CD8-positive, alpha-beta memory T cell (primary cell): ENCODE measurements around the gene HLA-DMA. TPM values are rescaled to one million over a fixed set of nuclear protein-coding genes. Genes with fewer than 3 reads are reported as not detected.
A peak's percentile ranks its signal among the peaks of the same experiment; 100 is the strongest.

Source experiments
- CTCF ChIA-PET: fragments of 350-600 bp; sonication (Branson Sonifier 250); formaldehyde crosslinking; loops from one replicate; lab custom pipeline; 2021; ENCODE audit warnings: antibody characterized with exemption; lab: Charles Lee
- POLR2A ChIA-PET: fragments of 350-600 bp; sonication (Branson Sonifier 250); formaldehyde crosslinking; loops from one replicate; lab custom pipeline; 2021; ENCODE audit warnings: antibody characterized with exemption; lab: Charles Lee
- DNase-seq, 5 donors: peaks; one replicate each; pipeline versions ENCODE4 v3.0.0 to v3.0.0-alpha.2; 2020 to 2022; ENCODE audit warnings: mixed read lengths in 1 of 5
- H3K27ac ChIP-seq: one replicate; pipeline ENCODE4 v1.7.0; 2013; ENCODE audit warnings: low read depth, mild to moderate bottlenecking, low read length, moderate library complexity
- H3K27me3 ChIP-seq: 2 replicates; pipeline ENCODE4 v1.7.0; 2013; ENCODE audit warnings: low read length, mild to moderate bottlenecking; ENCODE audit not compliant: insufficient read depth, poor library complexity, severe bottlenecking
- H3K36me3 ChIP-seq: 2 replicates; pipeline ENCODE4 v1.7.0; 2013; ENCODE audit warnings: mild to moderate bottlenecking, low read length, moderate library complexity; ENCODE audit not compliant: insufficient read depth
- H3K4me1 ChIP-seq: 2 replicates; pipeline ENCODE4 v1.7.0; 2013; ENCODE audit warnings: mild to moderate bottlenecking, low read length, moderate library complexity; ENCODE audit not compliant: insufficient read depth
- H3K4me3 ChIP-seq: 2 replicates; pipeline ENCODE4 v1.7.0; 2013; ENCODE audit warnings: mild to moderate bottlenecking, low read length
- H3K9me3 ChIP-seq: 2 replicates; pipeline ENCODE4 v1.7.0; 2013; ENCODE audit warnings: mild to moderate bottlenecking, low read length
- H3K27ac Mint-ChIP-seq, 8 donors: one replicate each; pipeline ENCODE4 v1.8.0; 2020 to 2021; ENCODE audit warnings: mixed read lengths in 8 of 8, mild to moderate bottlenecking in 6 of 8, inconsistent platforms in 3 of 8, moderate library complexity in 3 of 8
- H3K27me3 Mint-ChIP-seq, 2 donors: one replicate each; pipeline ENCODE4 v1.8.0; 2020 to 2021; ENCODE audit warnings: mixed read lengths in 2 of 2, mild to moderate bottlenecking in 1 of 2, moderate library complexity in 1 of 2
- H3K36me3 Mint-ChIP-seq, 3 donors: one replicate each; pipeline ENCODE4 v1.8.0; 2020 to 2021; ENCODE audit warnings: mixed read lengths in 3 of 3, inconsistent platforms in 1 of 3, mild to moderate bottlenecking in 1 of 3
- H3K4me1 Mint-ChIP-seq, 3 donors: one replicate each; pipeline ENCODE4 v1.8.0; 2020 to 2021; ENCODE audit warnings: mixed read lengths in 3 of 3, inconsistent platforms in 1 of 3, mild to moderate bottlenecking in 1 of 3
- H3K4me3 Mint-ChIP-seq, 7 donors: one replicate each; pipeline ENCODE4 v1.8.0; 2020 to 2021; ENCODE audit warnings: mixed read lengths in 7 of 7, mild to moderate bottlenecking in 6 of 7, moderate library complexity in 4 of 7, inconsistent platforms in 2 of 7
- H3K9me3 Mint-ChIP-seq, 5 donors: one replicate each; pipeline ENCODE4 v1.8.0; 2020 to 2022; ENCODE audit warnings: mixed read lengths in 5 of 5, mild to moderate bottlenecking in 3 of 5, moderate library complexity in 2 of 5, inconsistent platforms in 1 of 5
- polyA plus RNA-seq: library from polyadenylated mRNA; unstranded; fragments of 300-500 nt; fragmentation: Illumina TruSeq; gene quantifications from one replicate; pipeline ENCODE4 v1.2.3, GENCODE V29; 2021
- total RNA-seq, 2 experiments: library from RNA; stranded (reverse); gene quantifications; one replicate each; pipeline ENCODE4 v1.2.3, GENCODE V29; 2021

HLA-DMA gene
- total and polyA plus RNA-seq, 3 experiments from 2014 or later = 14.0 to 35.0 (median 16.5) TPM

DNA sequence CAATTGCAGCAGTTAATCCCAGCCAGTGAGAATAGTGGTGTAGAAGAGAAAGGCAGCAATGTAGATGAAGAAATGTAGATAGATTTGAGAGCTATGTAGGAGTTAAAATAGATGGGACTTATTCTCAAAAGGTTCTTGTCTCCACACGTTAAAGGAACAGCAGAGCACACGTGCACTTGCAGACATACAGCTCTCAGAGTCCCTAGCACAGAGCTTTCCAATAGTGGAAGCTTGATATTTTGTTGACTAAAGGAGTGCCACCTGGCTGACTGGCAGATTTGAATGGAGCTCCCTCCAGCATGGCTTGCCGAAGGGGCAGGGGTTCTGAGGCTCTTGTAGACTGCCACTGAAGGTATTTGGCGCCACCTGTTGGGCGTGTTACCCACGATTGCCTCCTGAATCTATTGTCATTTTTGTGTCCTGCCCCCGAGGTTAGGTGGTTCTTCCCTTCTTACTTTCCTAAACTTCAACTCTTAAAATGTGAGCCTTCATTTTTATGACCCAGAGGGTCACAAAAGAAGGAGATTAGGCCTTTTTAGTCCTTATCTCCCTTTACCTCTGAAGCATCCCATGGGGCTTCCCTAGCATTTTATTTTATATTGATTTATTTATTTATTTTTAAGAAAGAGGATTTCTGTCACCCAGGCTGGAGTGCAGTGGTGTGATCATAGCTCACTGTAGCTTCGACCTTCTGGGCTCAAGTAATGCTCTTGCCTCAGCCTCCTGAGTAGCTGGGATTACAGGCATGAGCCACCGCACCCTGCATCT, 31.9 kb upstream of the HLA-DMA start:
- H3K27ac ChIP-seq = no peak overlapping the region
- ChIA-PET POLR2A (interaction anchor here (0.8 to 3.9 kb wide), 11 partner anchors 10 to 127 kb away, joined by 3 to 62 read pairs (median 3); no protein-coding TSS in a partner anchor), CTCF (interaction anchor here (0.7 to 9.6 kb wide), 42 partner anchors 9 to 264 kb away, joined by 3 to 248 read pairs (median 6); partner anchors contain the start of genes BRD2, HLA-DMA, HLA-DMB and HLA-DPB1)
- peak overlapping the region; percentile 15 to 90 (median 46) for H3K27ac Mint-ChIP-seq
- H3K27me3 Mint-ChIP-seq = no peaks in the 10 kb centered on the region
- H3K9me3 Mint-ChIP-seq = no peaks in the 10 kb centered on the region
- H3K27me3 ChIP-seq = no peaks in the 10 kb centered on the region
- H3K4me1 Mint-ChIP-seq = peaks cover 11 to 35% (median 29%) of the 10 kb centered on the region in 3 donors
- no peak overlapping the region for H3K4me3 Mint-ChIP-seq
- H3K4me1 ChIP-seq = peaks cover 11% of the 10 kb centered on the region
- DNase-seq = peak; percentile 77 to 93 (median 83)
- peaks cover 0 to 25% (median 5%) of the 10 kb centered on the region in 3 donors for H3K36me3 Mint-ChIP-seq
- no peaks in the 10 kb centered on the region for H3K9me3 ChIP-seq
- peaks cover 21% of the 10 kb centered on the region for H3K36me3 ChIP-seq
- no peak overlapping the region for H3K4me3 ChIP-seq

DNA sequence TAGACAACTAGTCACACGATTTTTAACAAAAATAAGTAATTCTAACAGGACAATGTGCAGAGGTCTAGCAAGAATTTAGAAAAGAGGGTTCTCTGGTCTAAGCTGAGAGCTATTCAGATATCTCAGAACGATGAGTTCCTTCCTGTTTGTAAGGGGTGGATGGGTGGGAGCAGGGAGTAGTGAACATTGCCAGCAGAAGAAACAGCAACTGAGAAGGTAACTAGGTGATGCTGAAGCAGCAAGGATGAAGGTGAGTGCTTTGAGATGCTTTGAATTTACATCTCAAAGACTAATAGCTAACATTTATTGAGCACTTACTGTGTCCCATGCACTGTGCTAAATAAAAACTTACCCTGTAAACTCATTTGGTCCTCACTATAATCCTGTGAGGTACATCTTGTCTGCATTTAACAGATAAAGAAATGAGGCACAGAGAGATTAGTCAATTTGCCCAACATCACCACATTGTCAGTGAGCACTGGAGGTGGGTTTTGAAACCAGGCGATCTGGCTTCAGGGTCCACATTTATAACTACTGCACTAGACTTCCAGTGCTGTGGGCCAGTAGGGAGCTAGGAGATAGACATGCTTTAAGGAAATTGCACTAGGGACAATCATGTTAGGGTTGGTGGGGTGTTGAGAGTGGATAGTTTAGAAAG, 31.2 kb upstream of the HLA-DMA start:
- Mint-ChIP-seq H3K36me3 (peaks cover 0 to 32% (median 5%) of the 10 kb centered on the region in 3 donors), H3K27me3 (no peaks in the 10 kb centered on the region), H3K9me3 (no peaks in the 10 kb centered on the region), H3K4me3 (no peak overlapping the region), H3K27ac (peak overlapping the region; percentile 15 to 90 (median 70)), H3K4me1 (peaks cover 13 to 40% (median 33%) of the 10 kb centered on the region in 3 donors)
- ChIA-PET POLR2A (interaction anchor here (0.8 to 3.9 kb wide), 11 partner anchors 9 to 127 kb away, joined by 3 to 62 read pairs (median 3); no protein-coding TSS in a partner anchor), CTCF (interaction anchor here (0.7 to 9.6 kb wide), 43 partner anchors 9 to 264 kb away, joined by 3 to 248 read pairs (median 6); partner anchors contain the start of genes BRD2, HLA-DMA, HLA-DMB and HLA-DPB1)
- no peak for DNase-seq
- Histone ChIP-seq H3K36me3 (peaks cover 28% of the 10 kb centered on the region), H3K27ac (no peak overlapping the region), H3K27me3 (no peaks in the 10 kb centered on the region), H3K4me1 (peaks cover 11% of the 10 kb centered on the region), H3K9me3 (no peaks in the 10 kb centered on the region), H3K4me3 (no peak overlapping the region)

DNA sequence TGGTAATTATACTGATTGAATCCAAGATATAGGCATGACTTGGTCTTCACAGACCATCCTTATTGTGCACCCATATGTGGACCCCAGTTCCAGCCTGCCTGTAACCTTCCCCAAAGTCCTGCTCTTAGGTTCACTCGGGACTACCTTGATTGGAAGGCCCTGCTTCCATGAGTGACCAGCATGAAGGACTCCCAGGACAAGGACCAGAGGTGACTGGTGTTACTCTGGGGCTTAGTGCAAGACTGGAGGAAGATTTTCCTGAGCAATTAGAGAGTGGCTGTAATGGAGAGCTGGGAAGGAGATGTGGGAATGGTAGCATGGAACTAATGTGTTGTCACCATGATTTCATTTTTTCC, 30.6 kb upstream of the HLA-DMA start:
- Histone ChIP-seq H3K27me3 (no peaks in the 10 kb centered on the region), H3K4me3 (no peak overlapping the region), H3K4me1 (peaks cover 13% of the 10 kb centered on the region), H3K27ac (no peak overlapping the region), H3K36me3 (peaks cover 34% of the 10 kb centered on the region), H3K9me3 (no peaks in the 10 kb centered on the region)
- ChIA-PET CTCF (interaction anchor here (0.8 to 9.6 kb wide), 13 partner anchors 15 to 145 kb away, joined by 3 to 248 read pairs (median 21); partner anchors contain the start of genes BRD2, HLA-DMA, HLA-DMB and TAP1), POLR2A (interaction anchor here (1.2 to 3.9 kb wide), 3 partner anchors 11 to 49 kb away, joined by 3 to 62 read pairs (median 13); no protein-coding TSS in a partner anchor)
- peaks cover 15 to 46% (median 33%) of the 10 kb centered on the region in 3 donors for H3K4me1 Mint-ChIP-seq
- H3K4me3 Mint-ChIP-seq = no peak overlapping the region
- H3K9me3 Mint-ChIP-seq = no peaks in the 10 kb centered on the region
- H3K27me3 Mint-ChIP-seq = no peaks in the 10 kb centered on the region
- H3K27ac Mint-ChIP-seq = peak overlapping the region; percentile 6 to 91 (median 70)
- H3K36me3 Mint-ChIP-seq = peaks cover 0 to 39% (median 6%) of the 10 kb centered on the region in 3 donors
- no peak for DNase-seq

DNA sequence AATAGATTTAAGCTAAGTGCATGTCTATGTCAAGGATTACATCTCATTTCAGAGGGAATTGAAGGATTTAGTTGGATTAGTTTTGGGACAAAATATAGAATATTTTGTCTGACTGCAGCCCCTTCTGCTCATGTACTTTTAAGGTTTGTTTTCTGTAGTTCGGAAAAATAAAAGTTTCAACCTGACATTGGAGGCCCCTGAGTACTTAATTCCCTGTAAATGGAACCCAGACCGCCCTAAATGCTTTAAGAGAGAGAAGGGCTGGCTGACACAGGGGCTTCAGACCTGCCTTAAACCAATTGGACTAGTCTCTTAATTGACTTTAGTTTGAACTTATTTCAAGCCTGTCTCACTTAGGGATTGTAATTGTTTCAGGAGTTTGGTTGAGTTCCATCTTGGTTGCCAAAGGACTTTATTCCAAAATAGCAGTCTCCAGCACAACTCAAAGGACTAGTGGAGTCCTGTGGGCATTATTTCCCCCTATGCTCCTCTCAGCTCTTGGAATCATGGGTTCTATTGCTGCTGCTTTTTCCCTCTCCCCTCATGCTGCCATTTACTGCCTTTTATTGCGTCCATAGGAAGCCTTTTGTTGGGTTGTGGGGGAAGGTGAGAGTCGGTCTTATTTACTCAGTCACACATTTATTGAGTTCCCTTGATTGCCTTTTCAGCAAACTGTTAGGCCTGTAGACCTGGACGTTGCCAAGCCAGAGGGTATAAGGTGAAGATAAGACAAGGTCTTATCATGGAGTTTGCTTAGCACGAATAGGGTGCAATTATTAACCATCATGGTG, 30.0 kb upstream of the HLA-DMA start:
- Histone ChIP-seq H3K27ac (no peak overlapping the region), H3K4me3 (no peak overlapping the region), H3K36me3 (peaks cover 40% of the 10 kb centered on the region), H3K4me1 (peaks cover 18% of the 10 kb centered on the region), H3K27me3 (no peaks in the 10 kb centered on the region), H3K9me3 (no peaks in the 10 kb centered on the region)
- Mint-ChIP-seq H3K27me3 (no peaks in the 10 kb centered on the region), H3K27ac (peak overlapping the region; percentile 4 to 74 (median 55)), H3K4me3 (no peak overlapping the region), H3K36me3 (peaks cover 3 to 44% (median 7%) of the 10 kb centered on the region in 3 donors), H3K4me1 (peaks cover 20 to 52% (median 37%) of the 10 kb centered on the region in 3 donors), H3K9me3 (no peaks in the 10 kb centered on the region)
- ChIA-PET CTCF (interaction anchor here (1.2 to 9.6 kb wide), 9 partner anchors 14 to 144 kb away, joined by 4 to 248 read pairs (median 63); partner anchors contain the start of genes BRD2, HLA-DMA, HLA-DMB and TAP2), POLR2A (interaction anchor here (0.6 to 3.9 kb wide), 4 partner anchors 11 to 41 kb away, joined by 4 to 62 read pairs (median 24); no protein-coding TSS in a partner anchor)
- DNase-seq = no peak

DNA sequence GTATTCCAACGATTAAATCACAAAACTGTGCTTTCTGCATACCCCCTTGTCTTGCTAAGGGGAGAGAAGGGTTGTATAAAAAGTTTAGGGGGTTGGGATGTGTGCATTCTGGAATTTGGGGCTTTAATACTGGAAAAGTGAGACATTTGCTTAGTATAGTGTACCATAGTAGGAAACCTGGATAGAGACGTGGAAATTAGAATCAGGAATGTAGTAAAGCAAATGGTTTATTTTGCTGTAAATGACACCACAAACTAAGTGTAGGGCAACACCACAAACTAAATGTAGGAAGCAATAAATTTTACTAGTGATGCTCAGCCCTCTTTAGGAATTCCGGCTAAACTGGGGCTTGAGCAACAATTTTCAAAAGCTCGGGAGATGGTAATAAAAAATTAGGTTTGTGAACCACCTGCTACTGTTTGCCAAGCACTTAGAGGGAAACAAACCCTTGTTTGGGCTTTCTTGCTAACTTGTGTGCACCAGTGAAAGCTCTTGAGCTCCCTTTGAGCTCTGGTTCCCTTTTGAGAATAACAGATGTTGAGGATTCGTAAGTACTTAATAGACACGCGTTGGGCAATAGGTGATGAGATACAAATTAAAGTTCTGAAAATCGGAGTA, 29.3 kb upstream of the HLA-DMA start:
- Mint-ChIP-seq H3K36me3 (peaks cover 7 to 51% (median 14%) of the 10 kb centered on the region in 3 donors), H3K4me1 (peaks cover 27 to 59% (median 44%) of the 10 kb centered on the region in 3 donors), H3K9me3 (no peaks in the 10 kb centered on the region), H3K4me3 (no peak overlapping the region), H3K27me3 (no peaks in the 10 kb centered on the region), H3K27ac (peak overlapping the region; percentile 7 to 89 (median 66))
- no peaks in the 10 kb centered on the region for H3K9me3 ChIP-seq
- no peaks in the 10 kb centered on the region for H3K27me3 ChIP-seq
- H3K4me3 ChIP-seq = no peak overlapping the region
- H3K4me1 ChIP-seq = peaks cover 24% of the 10 kb centered on the region
- H3K27ac ChIP-seq = no peak overlapping the region
- DNase-seq = no peak
- peaks cover 47% of the 10 kb centered on the region for H3K36me3 ChIP-seq
- ChIA-PET CTCF (interaction anchor here (0.6 to 9.6 kb wide), 6 partner anchors 14 to 143 kb away, joined by 3 to 248 read pairs (median 10); partner anchors contain the start of genes BRD2, HLA-DMA and TAP2), POLR2A (interaction anchor here (0.6 to 3.8 kb wide), 5 partner anchors 10 to 254 kb away, joined by 3 to 43 read pairs (median 4); no protein-coding TSS in a partner anchor)

DNA sequence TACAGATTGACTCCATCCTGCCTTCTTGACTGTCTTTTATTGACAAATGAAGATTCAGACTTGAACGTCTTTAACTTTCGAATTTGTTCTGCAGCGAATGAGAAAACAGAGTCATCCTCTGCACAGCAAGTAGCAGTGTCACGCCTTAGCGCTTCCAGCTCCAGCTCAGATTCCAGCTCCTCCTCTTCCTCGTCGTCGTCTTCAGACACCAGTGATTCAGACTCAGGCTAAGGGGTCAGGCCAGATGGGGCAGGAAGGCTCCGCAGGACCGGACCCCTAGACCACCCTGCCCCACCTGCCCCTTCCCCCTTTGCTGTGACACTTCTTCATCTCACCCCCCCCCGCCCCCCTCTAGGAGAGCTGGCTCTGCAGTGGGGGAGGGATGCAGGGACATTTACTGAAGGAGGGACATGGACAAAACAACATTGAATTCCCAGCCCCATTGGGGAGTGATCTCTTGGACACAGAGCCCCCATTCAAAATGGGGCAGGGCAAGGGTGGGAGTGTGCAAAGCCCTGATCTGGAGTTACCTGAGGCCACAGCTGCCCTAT, 27.7 kb upstream of the HLA-DMA start:
- no peak for DNase-seq
- Histone ChIP-seq H3K36me3 (peaks cover 63% of the 10 kb centered on the region), H3K4me1 (peaks cover 40% of the 10 kb centered on the region), H3K9me3 (no peaks in the 10 kb centered on the region), H3K27ac (no peak overlapping the region), H3K4me3 (no peak overlapping the region), H3K27me3 (no peaks in the 10 kb centered on the region)
- H3K27me3 Mint-ChIP-seq = no peaks in the 10 kb centered on the region
- ChIA-PET POLR2A (interaction anchor here (0.6 to 3.8 kb wide), 5 partner anchors 9 to 135 kb away, joined by 3 to 43 read pairs (median 4); no protein-coding TSS in a partner anchor), CTCF (interaction anchor here (1.0 to 9.6 kb wide), 8 partner anchors 9 to 95 kb away, joined by 3 to 161 read pairs (median 8); partner anchors contain the start of genes BRD2 and HLA-DMA)
- peak overlapping the region in 1 of 7 donors; percentile 37 for H3K4me3 Mint-ChIP-seq
- H3K9me3 Mint-ChIP-seq = no peaks in the 10 kb centered on the region
- peaks cover 42 to 75% (median 61%) of the 10 kb centered on the region in 3 donors for H3K4me1 Mint-ChIP-seq
- peaks cover 16 to 68% (median 23%) of the 10 kb centered on the region in 3 donors for H3K36me3 Mint-ChIP-seq
- peak overlapping the region in 5 of 8 donors; percentile 7 to 68 (median 51) for H3K27ac Mint-ChIP-seq
